ENCODE results near the gene DENND2D.

The DENND2D gene

GRCh38 chr1:111145542-111145941 is 54.9 kb downstream of the DENND2D start:
- TF ChIP-seq TCF4 (CRISPR knock-in tag; IDR thresholded peaks at IDR 0.05; ENCODE audit: borderline replicate concordance) (no peak), CREB5 (CRISPR knock-in tag; IDR thresholded peaks at IDR 0.05; ENCODE audit: low read depth) (no peak), GLIS3 (CRISPR knock-in tag; IDR thresholded peaks at IDR 0.05) (no peak), ZNF8 (CRISPR knock-in tag; IDR thresholded peaks at IDR 0.05) (no peak), SNAI2 (CRISPR knock-in tag; IDR thresholded peaks at IDR 0.05) (no peak), OSR1 (CRISPR knock-in tag; IDR thresholded peaks at IDR 0.05) (no peak), RARB (CRISPR knock-in tag; IDR thresholded peaks at IDR 0.05) (no peak), ESRRG (CRISPR knock-in tag; IDR thresholded peaks at IDR 0.05) (no peak), CSRNP3 (CRISPR knock-in tag; IDR thresholded peaks at IDR 0.05) (no peak), POU6F1 (CRISPR knock-in tag; IDR thresholded peaks at IDR 0.05; ENCODE audit: borderline replicate concordance, low read depth) (no peak), ZFP3 (CRISPR knock-in tag; IDR thresholded peaks at IDR 0.05) (no peak), TOX (CRISPR knock-in tag; IDR thresholded peaks at IDR 0.05; ENCODE audit: borderline replicate concordance) (no peak), ZFP30 (CRISPR knock-in tag; IDR thresholded peaks at IDR 0.05) (no peak)
- ATAC-seq: no peak

- ATAC-seq: no peak
- no peak for TF ChIP-seq TSHZ2 (CRISPR knock-in tag; IDR thresholded peaks at IDR 0.05)
- no peak for TF ChIP-seq BACH2 (CRISPR knock-in tag; IDR thresholded peaks at IDR 0.05; ENCODE audit: borderline replicate concordance)
- TF ChIP-seq ZC3H10 (CRISPR knock-in tag; IDR thresholded peaks at IDR 0.05): no peak
- TF ChIP-seq SNAI2 (CRISPR knock-in tag; IDR thresholded peaks at IDR 0.05): no peak
- TF ChIP-seq PPARA (CRISPR knock-in tag; IDR thresholded peaks at IDR 0.05; ENCODE audit: borderline replicate concordance): no peak
- no peak for TF ChIP-seq CSDC2 (CRISPR knock-in tag; IDR thresholded peaks at IDR 0.05)
- TF ChIP-seq ZNF565 (CRISPR knock-in tag; conservative IDR thresholded peaks at IDR 0.05; ENCODE audit: low read depth): no peak
- no peak for TF ChIP-seq PATZ1 (CRISPR knock-in tag; IDR thresholded peaks at IDR 0.05; ENCODE audit: borderline replicate concordance)
Observed at GRCh38 chr1:111142356-111142975, 58.0 kb downstream of the DENND2D start.

GRCh38 chr1:111141245-111142220 is 58.9 kb downstream of the DENND2D start:
- ATAC-seq: no peak
- no peak for TF ChIP-seq ZFP3 (CRISPR knock-in tag; IDR thresholded peaks at IDR 0.05)
- TF ChIP-seq SNAI2 (CRISPR knock-in tag; IDR thresholded peaks at IDR 0.05): no peak
- TF ChIP-seq ZNF8 (CRISPR knock-in tag; IDR thresholded peaks at IDR 0.05): no peak
- no peak for TF ChIP-seq OSR1 (CRISPR knock-in tag; IDR thresholded peaks at IDR 0.05)
- TF ChIP-seq BACH2 (CRISPR knock-in tag; IDR thresholded peaks at IDR 0.05; ENCODE audit: borderline replicate concordance): no peak
- TF ChIP-seq ZC3H10 (CRISPR knock-in tag; IDR thresholded peaks at IDR 0.05): no peak
- no peak for TF ChIP-seq ZNF565 (CRISPR knock-in tag; conservative IDR thresholded peaks at IDR 0.05; ENCODE audit: low read depth)
- no peak for TF ChIP-seq ARNTL (CRISPR knock-in tag; IDR thresholded peaks at IDR 0.05; ENCODE audit: borderline replicate concordance, low read depth)
- TF ChIP-seq TSHZ2 (CRISPR knock-in tag; IDR thresholded peaks at IDR 0.05): no peak
- no peak for TF ChIP-seq PATZ1 (CRISPR knock-in tag; IDR thresholded peaks at IDR 0.05; ENCODE audit: borderline replicate concordance)
